ENCODE data around the gene CTCF. TPM values are rescaled to one million over a fixed set of nuclear protein-coding genes. Genes with fewer than 3 reads are reported as not detected.

CTCF gene
- total and polyA plus RNA-seq, 4 experiments from 2014 or later: 26.5 to 85.7 (median 71.2) TPM

DNA sequence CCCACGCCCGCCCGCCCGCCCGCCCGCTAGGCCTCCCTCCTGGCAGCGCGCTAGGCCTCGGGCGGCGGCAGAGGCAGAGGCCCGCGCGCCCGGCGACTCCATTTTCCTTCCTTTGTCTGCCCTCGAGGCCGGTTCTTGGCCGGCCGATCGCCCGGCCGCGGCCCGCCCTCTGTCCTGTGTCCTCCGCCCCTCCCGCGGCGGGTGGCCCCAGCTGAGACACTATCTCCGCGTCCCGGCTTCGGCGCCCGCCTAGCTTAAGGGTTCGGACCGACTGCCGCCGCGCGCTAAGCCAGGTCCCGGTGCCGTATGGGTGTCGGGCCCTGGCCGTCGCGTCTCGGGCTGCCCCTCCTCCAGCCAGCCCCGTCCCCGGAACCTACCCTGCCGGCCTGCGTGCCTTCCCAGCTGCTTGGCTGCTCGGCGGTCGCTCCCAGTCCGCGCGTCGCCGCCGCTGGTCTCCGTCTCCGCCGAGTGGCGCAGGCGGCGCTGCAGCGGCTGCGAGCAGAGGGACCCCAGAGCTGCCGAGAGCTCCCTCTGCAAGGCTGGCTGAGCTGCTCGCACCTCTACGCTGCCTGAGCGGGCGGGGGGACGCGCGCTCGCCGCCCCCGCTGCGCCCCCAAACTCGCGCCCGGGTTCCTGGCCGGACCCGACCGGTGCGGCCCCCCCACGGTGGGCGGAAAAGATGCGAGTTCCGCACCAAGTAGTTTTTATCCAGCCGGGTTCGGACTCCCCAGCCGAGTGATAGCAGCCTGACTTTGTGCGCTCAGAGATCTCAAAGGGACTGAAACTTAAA, 787 bp downstream of the CTCF start:
- Mint-ChIP-seq H3K27me3 (no peaks in the 10 kb centered on the region), H3K36me3 (peaks cover 0 to 7% of the 10 kb centered on the region in 2 donors), H3K9me3 (no peaks in the 10 kb centered on the region), H3K27ac (peak overlapping the region; percentile 85 to 95 (median 91)), H3K4me1 (peaks cover 25 to 55% (median 42%) of the 10 kb centered on the region in 4 donors), H3K4me3 (peak overlapping the region; percentile 90 to 97 (median 92))
- ChIA-PET POLR2A (ENCODE audit: partially characterized antibody) (interaction anchor here (0.6 to 20.3 kb wide), 28 partner anchors 9 to 522 kb away, joined by 3 to 706 read pairs (median 6); partner anchors contain the start of genes ACD, ATP6V0D1, C16orf86 and CARMIL2), CTCF (ENCODE audit: partially characterized antibody) (interaction anchor here (0.7 to 11.7 kb wide), 21 partner anchors 9 to 253 kb away, joined by 3 to 361 read pairs (median 5); partner anchors contain the start of genes ACD, ATP6V0D1, CARMIL2 and PARD6A)
- Histone ChIP-seq H3K27ac (ENCODE audit: low read depth, low read length) (peak overlapping the region; percentile 94), H3K4me1 (ENCODE audit: insufficient read depth, low read length) (peaks cover 59% of the 10 kb centered on the region), H3K9me3 (ENCODE audit: control insufficient read depth in 1 of 2, low read length in 2 of 2) (no peaks in the 10 kb centered on the region), H3K36me3 (ENCODE audit: insufficient read depth, low read length) (no peaks in the 10 kb centered on the region), H3K27me3 (ENCODE audit: insufficient read depth, low read length) (no peaks in the 10 kb centered on the region), H3K4me3 (ENCODE audit: low read length in 2 of 2) (peak overlapping the region; percentile 43 to 90)
- intact Hi-C loops (cut with micrococcal nuclease): loop anchor here (1.0 to 5.0 kb wide), 13 partner anchors 16 to 521 kb away; partner anchors contain the start of genes ACD, ATP6V0D1, C16orf86 and ENKD1
- DNase-seq: peak; percentile 60 to 66 (median 61)

GRCh38 chr16:67563708-67564468, 1.6 kb downstream of the CTCF start:
- peaks cover 25 to 63% (median 46%) of the 10 kb centered on the region in 4 donors for H3K4me1 Mint-ChIP-seq
- Histone ChIP-seq H3K36me3 (ENCODE audit: insufficient read depth, low read length) (no peaks in the 10 kb centered on the region), H3K27me3 (ENCODE audit: insufficient read depth, low read length) (no peaks in the 10 kb centered on the region), H3K4me1 (ENCODE audit: insufficient read depth, low read length) (peaks cover 62% of the 10 kb centered on the region), H3K4me3 (ENCODE audit: low read length in 2 of 2) (peak overlapping the region; percentile 43 to 90), H3K9me3 (ENCODE audit: control insufficient read depth in 1 of 2, low read length in 2 of 2) (no peaks in the 10 kb centered on the region), H3K27ac (ENCODE audit: low read depth, low read length) (peak overlapping the region; percentile 94)
- H3K27ac Mint-ChIP-seq: peak overlapping the region; percentile 85 to 95 (median 91)
- peak overlapping the region; percentile 90 to 97 (median 92) for H3K4me3 Mint-ChIP-seq
- H3K9me3 Mint-ChIP-seq: no peaks in the 10 kb centered on the region
- intact Hi-C loops (cut with micrococcal nuclease): loop anchor here (2.0 to 5.0 kb wide), 3 partner anchors 43 to 279 kb away; partner anchors contain the start of gene THAP11
- peaks cover 0 to 7% of the 10 kb centered on the region in 2 donors for H3K36me3 Mint-ChIP-seq
- H3K27me3 Mint-ChIP-seq: no peaks in the 10 kb centered on the region
- peak in 4 of 5 donors; percentile 42 to 53 (median 48) for DNase-seq
- ChIA-PET POLR2A (ENCODE audit: partially characterized antibody) (interaction anchor here (0.6 to 20.3 kb wide), 23 partner anchors 8 to 436 kb away, joined by 3 to 706 read pairs (median 7); partner anchors contain the start of genes ACD, ATP6V0D1, C16orf86 and CARMIL2), CTCF (ENCODE audit: partially characterized antibody) (interaction anchor here (0.7 to 11.7 kb wide), 26 partner anchors 8 to 106 kb away, joined by 3 to 361 read pairs (median 5); partner anchors contain the start of genes ACD, CARMIL2 and PARD6A)

DNA sequence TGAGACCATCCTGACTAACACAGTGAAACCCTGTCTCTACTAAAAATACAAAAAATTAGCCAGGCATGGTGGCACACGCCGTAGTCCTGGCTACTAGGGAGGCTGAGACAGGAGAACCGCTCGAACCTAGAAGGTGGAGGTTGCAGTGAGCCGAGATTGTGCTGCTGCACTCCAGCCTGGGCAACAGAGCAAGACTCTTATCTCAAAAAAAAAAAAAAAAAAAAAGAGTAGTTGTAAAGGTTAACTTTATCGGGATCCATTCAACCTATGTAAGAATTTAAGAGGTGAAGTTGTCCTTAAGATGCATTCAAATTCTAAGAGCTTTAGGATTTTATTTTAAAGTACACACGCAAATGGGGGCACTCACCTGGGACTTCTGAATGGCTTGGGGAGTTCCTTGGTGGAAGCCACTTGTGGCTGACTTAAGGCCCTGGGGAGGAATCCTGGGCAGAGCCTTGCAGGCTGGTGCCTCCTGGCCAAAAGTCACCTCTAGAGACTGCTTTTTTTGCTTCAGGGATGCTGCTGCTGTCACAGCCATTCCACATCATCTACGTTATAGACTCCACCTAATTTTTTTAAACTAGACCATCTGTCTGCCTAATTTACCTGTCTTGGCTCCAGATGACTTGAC, 3.3 kb downstream of the CTCF start:
- no peak for DNase-seq
- Mint-ChIP-seq H3K27me3 (no peaks in the 10 kb centered on the region), H3K4me3 (peak overlapping the region; percentile 9 to 97 (median 52)), H3K27ac (peak overlapping the region in 5 of 7 donors; percentile 27 to 70 (median 55)), H3K4me1 (peaks cover 21 to 67% (median 45%) of the 10 kb centered on the region in 4 donors), H3K36me3 (peaks cover 0 to 7% of the 10 kb centered on the region in 2 donors), H3K9me3 (no peaks in the 10 kb centered on the region)
- intact Hi-C loops (cut with micrococcal nuclease): no loop called here
- POLR2A ChIA-PET (ENCODE audit: partially characterized antibody): interaction anchor here (0.7 to 20.3 kb wide), 2 partner anchors 19 to 272 kb away, joined by 3 to 706 read pairs; no protein-coding TSS in a partner anchor
- Histone ChIP-seq H3K4me1 (ENCODE audit: insufficient read depth, low read length) (peaks cover 54% of the 10 kb centered on the region), H3K36me3 (ENCODE audit: insufficient read depth, low read length) (no peaks in the 10 kb centered on the region), H3K27me3 (ENCODE audit: insufficient read depth, low read length) (no peaks in the 10 kb centered on the region), H3K27ac (ENCODE audit: low read depth, low read length) (no peak overlapping the region), H3K4me3 (ENCODE audit: low read length in 2 of 2) (no peak overlapping the region), H3K9me3 (ENCODE audit: control insufficient read depth in 1 of 2, low read length in 2 of 2) (no peaks in the 10 kb centered on the region)
- CTCF ChIA-PET (ENCODE audit: partially characterized antibody): interaction anchor here (0.7 to 5.4 kb wide), 5 partner anchors 18 to 251 kb away, joined by 3 to 35 read pairs (median 11); partner anchors contain the start of gene CARMIL2

GRCh38 chr16:67571464-67571863, 9.1 kb downstream of the CTCF start:
- Mint-ChIP-seq H3K27me3 (no peaks in the 10 kb centered on the region), H3K36me3 (peaks cover 12 to 33% of the 10 kb centered on the region in 2 donors)

DNA sequence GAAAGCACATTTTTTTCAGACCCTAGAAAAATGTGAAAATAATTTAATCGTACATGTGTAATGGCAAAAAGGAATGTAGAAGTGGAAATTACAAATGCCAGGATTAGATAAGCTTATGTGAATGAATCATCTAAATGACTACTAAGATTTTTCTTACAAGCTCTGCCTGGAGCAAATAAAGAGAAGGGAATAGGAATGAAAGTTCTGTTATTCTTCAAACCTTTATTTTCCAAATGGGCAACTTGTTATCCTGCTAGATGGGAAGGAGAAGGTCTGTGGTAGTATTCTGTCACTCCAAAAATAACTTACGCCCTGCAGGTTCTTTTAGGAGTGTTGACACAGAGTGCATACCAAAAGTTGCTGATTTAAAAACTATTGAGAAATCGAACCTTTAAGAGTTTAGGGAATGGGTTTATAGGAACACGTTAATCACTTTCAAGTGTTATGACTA, 9.7 kb downstream of the CTCF start:
- ChIA-PET POLR2A (ENCODE audit: partially characterized antibody) (interaction anchor here (3.0 to 20.3 kb wide), 2 partner anchors 9 to 26 kb away, joined by 9 to 706 read pairs; partner anchors contain the start of gene CTCF), CTCF (ENCODE audit: partially characterized antibody) (interaction anchor here (1.2 to 2.2 kb wide), 6 partner anchors 9 to 73 kb away, joined by 3 to 9 read pairs (median 6); partner anchors contain the start of genes CARMIL2 and CTCF)
- Histone ChIP-seq H3K27ac (ENCODE audit: low read depth, low read length) (no peak overlapping the region), H3K4me3 (ENCODE audit: low read length in 2 of 2) (no peak overlapping the region), H3K36me3 (ENCODE audit: insufficient read depth, low read length) (peaks cover 31% of the 10 kb centered on the region), H3K27me3 (ENCODE audit: insufficient read depth, low read length) (no peaks in the 10 kb centered on the region), H3K4me1 (ENCODE audit: insufficient read depth, low read length) (peaks cover 18% of the 10 kb centered on the region), H3K9me3 (ENCODE audit: control insufficient read depth in 1 of 2, low read length in 2 of 2) (no peaks in the 10 kb centered on the region)
- DNase-seq: no peak
- H3K36me3 Mint-ChIP-seq: peaks cover 15 to 38% of the 10 kb centered on the region in 2 donors
- H3K27ac Mint-ChIP-seq: peak overlapping the region in 1 of 7 donors; percentile 30
- H3K27me3 Mint-ChIP-seq: no peaks in the 10 kb centered on the region
- peaks cover 10 to 41% (median 21%) of the 10 kb centered on the region in 4 donors for H3K4me1 Mint-ChIP-seq
- no peaks in the 10 kb centered on the region for H3K9me3 Mint-ChIP-seq
- H3K4me3 Mint-ChIP-seq: no peak overlapping the region
- intact Hi-C loops (cut with micrococcal nuclease): no loop called here

More at GRCh38 chr16:67571464-67571863, 9.1 kb downstream of the CTCF start:
- DNase-seq: no peak
- H3K4me1 Mint-ChIP-seq: peaks cover 9 to 42% (median 20%) of the 10 kb centered on the region in 4 donors
- ChIA-PET CTCF (ENCODE audit: partially characterized antibody) (interaction anchor here (0.6 to 2.2 kb wide), 6 partner anchors 10 to 551 kb away, joined by 3 to 9 read pairs (median 6); partner anchors contain the start of genes CARMIL2 and CTCF), POLR2A (ENCODE audit: partially characterized antibody) (interaction anchor here (3.0 to 20.3 kb wide), 2 partner anchors 9 to 25 kb away, joined by 9 to 706 read pairs; partner anchors contain the start of gene CTCF)
- H3K9me3 Mint-ChIP-seq: no peaks in the 10 kb centered on the region
- intact Hi-C loops (cut with micrococcal nuclease): no loop called here
- no peak overlapping the region for H3K4me3 Mint-ChIP-seq
- peaks cover 24% of the 10 kb centered on the region for H3K4me1 ChIP-seq (ENCODE audit: insufficient read depth, low read length)
- H3K27ac Mint-ChIP-seq: peak overlapping the region in 2 of 7 donors; percentile 25 to 30
- peaks cover 31% of the 10 kb centered on the region for H3K36me3 ChIP-seq (ENCODE audit: insufficient read depth, low read length)
- no peak overlapping the region for H3K27ac ChIP-seq (ENCODE audit: low read depth, low read length)
- no peaks in the 10 kb centered on the region for H3K27me3 ChIP-seq (ENCODE audit: insufficient read depth, low read length)
- H3K9me3 ChIP-seq (ENCODE audit: control insufficient read depth in 1 of 2, low read length in 2 of 2): no peaks in the 10 kb centered on the region
- no peak overlapping the region for H3K4me3 ChIP-seq (ENCODE audit: low read length in 2 of 2)

- H3K27me3 Mint-ChIP-seq: no peaks in the 10 kb centered on the region
- intact Hi-C loops (cut with micrococcal nuclease): no loop called here
- H3K36me3 Mint-ChIP-seq: peaks cover 8 to 31% of the 10 kb centered on the region in 2 donors
- Histone ChIP-seq H3K36me3 (ENCODE audit: insufficient read depth, low read length) (peaks cover 5% of the 10 kb centered on the region), H3K4me3 (ENCODE audit: low read length in 2 of 2) (no peak overlapping the region), H3K4me1 (ENCODE audit: insufficient read depth, low read length) (peaks cover 7% of the 10 kb centered on the region), H3K27ac (ENCODE audit: low read depth, low read length) (no peak overlapping the region), H3K27me3 (ENCODE audit: insufficient read depth, low read length) (no peaks in the 10 kb centered on the region), H3K9me3 (ENCODE audit: control insufficient read depth in 1 of 2, low read length in 2 of 2) (no peaks in the 10 kb centered on the region)
- H3K27ac Mint-ChIP-seq: peak overlapping the region in 6 of 7 donors; percentile 5 to 71 (median 36)
- ChIA-PET CTCF (ENCODE audit: partially characterized antibody) (interaction anchor here (0.9 to 3.2 kb wide), 4 partner anchors 15 to 66 kb away, joined by 4 to 12 read pairs (median 4); partner anchors contain the start of genes CARMIL2 and CTCF), POLR2A (ENCODE audit: partially characterized antibody) (interaction anchor here (1.4 kb wide), 1 partner anchor 17 kb away, joined by 3 read pairs; the partner anchor contains the start of gene CTCF)
- no peak overlapping the region for H3K4me3 Mint-ChIP-seq
- DNase-seq: no peak
- no peaks in the 10 kb centered on the region for H3K9me3 Mint-ChIP-seq
- peaks cover 15 to 29% (median 19%) of the 10 kb centered on the region in 4 donors for H3K4me1 Mint-ChIP-seq
Observed at GRCh38 chr16:67579686-67580085, 17.4 kb downstream of the CTCF start.
